ELF-1 (cell line): ENCODE data around the gene MATR3.

Experiments used
- DNase-seq: peaks from one replicate; pipeline ENCODE4 v3.0.0-alpha.2; 2016; ENCODE audit warnings: low read depth, low spot score

MATR3 gene

DNA sequence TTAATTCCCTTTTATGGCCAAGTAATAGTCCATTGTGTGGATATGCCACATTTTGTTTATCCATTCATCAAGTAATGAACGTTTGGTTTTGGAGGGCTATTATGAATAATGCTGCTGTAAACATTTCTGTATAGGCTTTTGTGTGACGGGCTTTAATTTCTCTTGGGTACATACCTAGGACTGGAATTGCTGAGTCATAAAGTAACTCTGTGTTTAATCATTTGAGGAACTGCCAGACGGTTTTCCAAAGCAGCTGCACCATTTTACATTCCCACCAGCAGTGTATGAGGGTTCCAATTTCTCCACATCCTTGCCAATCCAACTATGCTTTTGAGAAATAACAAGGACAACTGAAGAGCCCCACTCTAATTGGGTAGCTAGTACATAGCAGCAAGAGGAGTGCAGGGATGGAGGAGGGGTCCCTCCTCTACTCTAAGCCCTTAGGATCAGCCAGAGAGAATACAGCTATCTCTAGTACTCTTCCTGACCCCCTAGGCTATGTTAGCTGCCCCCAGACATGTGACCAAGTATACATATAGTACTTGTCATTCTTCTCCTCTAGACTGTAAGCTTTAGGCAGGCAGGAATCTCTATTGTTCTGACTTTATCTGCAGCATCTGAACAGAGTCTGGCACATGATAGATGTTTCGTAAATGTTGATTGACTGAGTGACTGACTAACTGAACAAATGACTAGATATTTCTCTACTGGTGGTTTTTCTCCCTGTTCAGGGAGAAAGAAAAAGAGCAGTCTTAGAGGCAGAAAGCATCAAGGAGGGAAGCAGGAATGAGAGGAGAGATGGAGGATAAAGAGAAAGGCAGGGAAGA, 22.1 kb upstream of the MATR3 start:
- DNase-seq, result no peak

DNA sequence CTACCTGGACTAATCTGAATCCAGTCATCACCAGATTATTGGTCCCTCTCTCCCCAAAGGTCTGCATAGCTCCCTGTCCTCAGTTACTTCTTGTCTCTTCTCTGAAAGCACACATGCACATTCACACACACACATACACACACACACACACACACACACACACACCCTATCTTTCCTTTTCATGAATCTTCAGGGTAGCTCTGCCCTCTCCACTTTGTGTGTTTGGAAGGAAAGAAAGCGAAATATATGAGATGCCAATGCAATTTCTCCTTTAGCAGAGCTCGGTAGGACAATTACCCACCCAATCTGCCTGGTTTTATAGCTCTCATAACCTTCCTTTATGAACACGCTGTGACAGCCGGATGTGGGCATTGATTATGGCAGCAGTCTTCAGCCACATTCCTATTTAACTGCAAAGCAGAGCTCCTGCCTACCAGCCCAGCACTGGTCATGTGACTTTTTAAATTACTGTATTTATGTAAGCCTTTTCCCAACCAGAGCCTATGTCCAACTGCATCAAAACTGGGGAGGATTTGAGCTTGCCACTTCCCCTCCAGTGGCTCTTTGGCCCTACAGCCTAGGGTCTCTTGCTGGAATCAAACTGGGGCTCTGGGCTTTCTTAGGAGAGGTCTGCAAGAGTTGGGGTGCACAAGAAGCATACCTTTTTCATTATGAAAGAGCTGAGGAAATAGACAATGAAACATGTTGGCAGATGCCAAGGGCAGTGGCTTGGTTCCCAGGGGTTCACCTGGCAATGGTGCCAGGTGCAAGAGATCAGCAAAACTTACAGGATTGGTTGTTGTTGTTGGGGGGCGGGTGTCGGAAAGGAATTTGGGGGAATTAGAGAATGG, 20.8 kb upstream of the MATR3 start:
- DNase-seq, result no peak

DNA sequence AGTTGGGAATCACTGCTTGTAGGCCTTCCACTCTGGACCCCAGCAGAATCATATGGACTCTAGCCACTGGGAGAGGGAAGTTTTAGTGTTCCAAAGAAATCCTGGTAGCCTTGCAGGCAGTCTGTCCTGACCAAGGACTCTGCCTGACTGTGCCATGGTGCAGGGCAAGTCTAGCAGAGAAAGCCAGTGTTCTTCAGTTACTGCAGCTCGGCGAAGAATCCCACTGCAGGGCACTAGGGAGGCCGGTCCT, 20.3 kb upstream of the MATR3 start:
- no peak for DNase-seq

DNA sequence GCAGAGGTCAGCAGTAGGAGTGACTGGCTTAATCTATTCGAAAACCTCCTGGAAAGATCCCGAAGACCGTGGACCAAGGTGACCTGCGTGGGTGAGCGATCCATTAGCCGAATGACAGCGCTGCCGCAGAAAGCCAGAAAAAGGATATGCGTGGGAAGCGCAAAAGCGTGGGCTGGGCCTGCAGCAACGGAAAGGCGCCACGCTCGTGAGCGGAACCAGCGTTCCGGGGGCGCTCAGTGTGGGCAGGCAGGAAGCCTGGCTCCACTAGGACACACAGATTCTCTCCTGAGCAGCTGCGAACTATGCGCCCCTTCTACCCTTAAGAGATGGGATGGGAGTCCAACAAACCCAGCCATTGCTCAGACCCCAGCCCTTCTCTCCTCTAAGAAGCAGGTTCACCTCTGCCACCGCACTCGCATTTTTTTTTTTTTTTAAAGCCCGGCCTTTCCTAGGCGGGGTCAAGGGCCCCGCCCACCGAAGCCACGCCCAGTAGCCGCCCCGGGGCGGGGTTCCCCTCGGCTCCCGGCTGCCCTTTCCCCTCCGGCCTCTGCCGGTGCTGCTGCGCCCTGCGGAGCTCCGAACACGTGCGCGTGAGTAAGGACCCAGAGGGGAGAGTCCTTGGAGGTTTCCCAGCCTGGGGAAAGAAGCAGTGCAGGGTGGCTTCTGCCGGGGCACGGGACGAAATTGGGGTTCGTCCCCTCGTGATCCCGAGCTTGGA, 19.8 kb upstream of the MATR3 start:
- peak; percentile 98 for DNase-seq

DNA sequence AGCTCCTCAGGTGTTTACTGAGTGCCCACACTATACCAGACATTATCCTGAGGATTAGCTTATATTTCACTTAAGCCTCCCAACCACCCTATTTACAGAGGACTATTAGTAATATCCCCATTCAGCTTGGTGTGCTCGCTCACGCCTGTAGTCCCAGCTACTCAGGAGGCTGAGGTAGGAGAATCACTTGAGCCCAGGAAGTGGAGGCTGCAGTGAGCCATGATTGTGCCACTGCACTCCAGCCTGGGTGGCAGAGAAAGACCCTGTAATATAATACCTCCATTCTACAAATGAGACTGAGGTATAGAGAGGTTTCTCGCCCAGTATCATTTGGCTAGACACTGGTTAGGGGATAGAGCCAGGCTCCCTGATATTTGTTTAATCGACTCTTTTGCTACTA, 18.0 kb upstream of the MATR3 start:
- no peak for DNase-seq

DNA sequence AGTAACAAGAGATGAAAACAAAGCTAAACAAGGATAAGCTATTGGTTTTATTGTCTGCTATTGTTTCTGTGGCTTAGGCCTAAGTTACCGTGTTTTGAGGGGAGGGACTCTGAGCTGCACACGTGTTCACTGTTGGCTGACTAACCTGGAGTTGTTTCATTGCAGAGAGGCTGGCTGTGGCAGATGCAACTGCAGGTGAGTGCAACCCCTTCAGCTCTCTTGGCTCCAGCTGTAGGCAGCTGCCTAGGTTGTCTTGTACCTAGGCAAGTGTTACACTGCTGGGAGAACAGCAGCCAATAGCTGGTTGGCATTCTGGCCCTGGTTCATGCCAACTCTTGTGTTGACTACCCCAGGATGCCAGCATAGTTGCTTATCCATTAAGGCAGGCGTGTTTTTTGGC, 17.6 kb upstream of the MATR3 start:
- DNase-seq, result no peak

DNA sequence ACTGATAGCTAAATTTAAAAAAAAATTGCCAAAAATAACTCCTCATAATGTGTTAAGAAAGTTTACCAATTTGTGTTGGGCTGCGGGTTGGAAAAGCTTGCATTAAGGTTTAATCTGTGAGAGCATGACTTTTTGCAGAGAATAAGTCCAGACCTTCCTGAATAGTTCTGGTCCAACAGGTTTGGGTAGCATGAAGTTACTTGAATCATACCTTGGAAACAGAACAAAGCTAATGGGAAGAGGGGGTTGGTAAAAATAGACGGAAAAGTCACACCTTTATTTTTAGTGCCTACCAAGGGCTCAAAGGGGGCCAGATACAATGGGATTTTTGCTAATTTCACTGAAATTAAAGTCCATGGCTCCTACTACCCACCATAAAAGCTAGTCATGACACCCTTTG, 17.1 kb upstream of the MATR3 start:
- no peak for DNase-seq

DNA sequence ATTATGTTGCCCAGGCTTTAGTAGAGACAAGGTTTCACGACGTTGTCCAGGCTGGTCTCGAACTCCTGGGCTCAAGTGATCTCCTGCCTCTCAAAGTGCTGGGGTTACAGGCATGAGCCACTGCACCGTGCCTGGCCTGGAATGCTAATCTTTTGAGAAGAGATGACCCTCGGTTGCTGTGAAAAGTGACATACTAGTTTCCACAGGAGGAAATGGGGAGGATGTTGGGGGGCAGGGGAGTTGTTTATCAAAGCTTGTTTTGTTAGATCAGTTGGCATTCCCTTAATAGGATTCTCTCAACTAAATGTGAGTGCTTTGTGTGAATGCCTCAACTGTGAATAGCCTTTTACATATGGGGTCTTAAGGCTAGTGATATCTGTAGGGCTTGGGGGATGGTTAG, 16.4 kb upstream of the MATR3 start:
- DNase-seq, result peak; percentile 10

DNA sequence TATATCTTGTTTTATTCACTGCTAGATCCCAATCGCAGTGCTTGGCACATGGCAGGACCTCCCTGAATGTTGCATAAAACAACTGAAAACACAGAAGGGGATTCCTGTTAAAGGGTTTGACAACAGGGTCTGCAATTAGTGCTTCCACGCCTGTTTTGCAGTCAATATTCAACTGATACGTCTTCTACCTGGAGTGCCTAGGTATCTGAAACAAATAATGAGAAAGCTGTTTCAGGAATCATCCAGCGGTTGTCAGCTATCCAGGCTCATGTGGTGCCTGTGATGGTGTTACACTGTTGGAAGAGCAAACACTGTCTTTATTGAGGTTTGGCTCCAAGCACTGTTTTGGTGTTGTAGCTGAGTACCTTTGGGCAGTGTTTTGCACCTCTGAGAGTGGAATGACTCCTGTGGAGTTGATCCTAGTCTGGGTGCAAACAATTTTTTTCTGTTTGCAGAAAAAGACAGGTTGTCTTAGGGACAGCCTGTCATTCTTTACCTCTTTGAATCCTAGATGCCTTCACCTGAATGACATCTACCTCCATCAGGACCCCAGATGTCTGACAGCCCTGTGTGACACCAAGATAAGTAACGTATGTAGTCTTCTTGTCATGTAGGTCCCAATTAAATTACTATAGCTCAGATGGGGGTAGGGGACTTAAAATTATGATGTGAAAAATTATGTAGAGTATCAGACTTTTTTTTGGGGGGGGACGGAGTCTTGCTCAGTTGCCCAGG, 14.8 kb upstream of the MATR3 start:
- DNase-seq, result no peak

DNA sequence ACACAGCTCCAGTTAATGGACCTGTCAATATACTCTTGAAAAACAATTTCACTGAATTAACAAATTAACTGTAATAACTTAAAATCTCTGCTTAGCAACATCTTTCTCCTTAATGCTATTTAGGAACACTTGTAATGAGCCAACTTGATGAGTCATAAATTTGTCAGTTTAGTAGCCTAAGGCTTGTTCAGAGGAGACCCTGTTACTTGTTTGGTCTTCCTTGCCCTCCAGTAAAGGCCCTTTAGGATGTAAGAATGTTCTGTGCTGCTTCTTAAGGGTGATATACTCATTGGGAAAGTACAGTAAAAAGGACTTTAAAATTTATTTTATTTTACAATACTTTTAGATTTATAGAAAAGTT, 11.4 kb upstream of the MATR3 start:
- no peak for DNase-seq

DNA sequence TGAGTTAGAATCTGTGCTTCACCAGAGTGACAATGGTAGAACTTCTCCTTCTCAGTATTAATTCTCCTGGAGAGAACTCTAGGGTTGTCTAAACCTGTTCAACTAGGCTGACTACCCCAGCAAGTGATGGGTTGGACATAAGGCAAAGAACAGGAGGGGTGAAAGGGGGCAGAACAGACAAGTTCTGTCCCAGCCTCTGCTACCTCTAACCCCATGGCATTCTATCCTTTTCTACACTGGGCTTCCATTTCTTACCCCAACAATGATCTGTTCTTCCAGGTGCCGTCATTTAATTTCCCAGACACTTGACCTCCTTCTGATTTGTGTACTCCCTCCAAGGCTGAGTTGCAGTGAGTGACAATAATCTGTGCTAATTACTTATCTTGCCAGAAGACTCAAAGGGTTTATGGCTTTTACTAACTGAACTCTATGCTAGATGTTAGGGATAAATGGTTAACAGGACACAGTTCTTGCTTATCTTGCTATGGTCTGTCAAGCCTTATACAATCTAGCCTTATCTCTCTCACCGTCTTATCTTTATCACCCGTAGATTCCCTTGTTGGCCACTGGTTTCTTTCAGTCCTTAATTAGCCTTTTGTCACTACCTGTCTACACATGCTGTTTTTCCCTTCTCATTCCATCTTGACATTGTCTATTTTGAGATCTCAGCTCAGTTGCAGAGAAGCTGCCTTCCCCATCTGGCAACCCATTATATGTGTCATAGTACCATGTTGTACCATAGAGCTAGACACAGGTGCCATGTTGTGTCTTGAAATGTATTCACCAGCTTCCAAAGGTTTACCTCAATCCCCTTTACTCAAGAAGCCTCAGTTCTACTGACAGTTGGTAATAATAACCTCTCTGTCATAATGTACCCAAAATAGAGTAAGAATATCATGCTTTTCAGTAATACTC, 10.0 kb upstream of the MATR3 start:
- DNase-seq, result peak; percentile 14

DNA sequence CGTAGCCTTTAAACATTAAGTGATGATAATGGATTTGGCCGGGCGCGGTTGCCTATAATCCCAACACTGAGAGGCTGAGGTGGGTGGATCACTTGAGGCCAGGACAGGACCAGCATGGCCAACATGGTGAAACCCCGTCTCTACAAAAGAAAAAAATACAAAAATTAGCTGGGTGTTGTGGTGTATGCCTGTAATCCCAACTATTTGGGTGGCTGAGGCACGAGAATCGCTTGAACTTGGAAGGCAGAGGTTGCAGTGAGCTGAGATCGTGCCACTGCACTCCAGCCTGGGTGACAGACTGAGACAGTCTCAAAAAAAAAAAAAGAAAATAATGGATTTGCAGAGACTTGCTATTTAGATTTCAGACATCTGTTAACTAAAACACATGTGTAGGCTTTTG, 9.2 kb upstream of the MATR3 start:
- no peak for DNase-seq

DNA sequence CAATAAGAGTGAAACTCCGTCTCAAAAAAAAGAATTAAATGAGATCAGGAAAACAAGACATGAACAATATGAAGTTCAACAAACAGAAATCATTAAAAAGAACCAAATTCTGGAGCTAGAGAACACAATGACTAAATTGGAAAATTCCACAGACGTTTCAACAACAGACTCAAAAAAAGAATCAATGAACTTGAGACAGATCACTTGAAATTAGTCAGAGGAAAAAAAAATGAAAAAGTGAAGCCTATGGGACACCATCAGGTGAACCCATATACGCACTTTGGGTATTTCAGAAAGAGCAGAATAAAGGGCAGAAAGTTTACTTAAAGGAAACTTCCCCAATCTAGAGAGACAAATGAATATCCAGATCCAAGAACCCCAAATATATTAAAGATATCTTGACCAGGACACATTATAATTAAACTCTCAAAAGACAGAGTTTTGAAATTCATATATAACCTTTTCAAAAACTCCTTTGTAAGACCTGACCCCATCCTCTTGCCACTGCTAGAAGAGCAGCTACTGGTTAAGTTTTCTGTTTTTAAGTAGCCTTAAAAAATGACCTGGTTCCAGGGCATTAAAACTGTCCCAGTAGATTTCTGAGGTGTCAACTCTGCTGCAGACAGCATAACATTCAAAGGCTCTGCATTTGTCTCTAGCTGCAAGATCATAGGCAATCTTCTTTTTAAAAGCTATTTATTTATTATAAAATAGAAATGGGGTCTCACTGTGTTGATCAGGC, 7.7 kb upstream of the MATR3 start:
- DNase-seq, result no peak

DNA sequence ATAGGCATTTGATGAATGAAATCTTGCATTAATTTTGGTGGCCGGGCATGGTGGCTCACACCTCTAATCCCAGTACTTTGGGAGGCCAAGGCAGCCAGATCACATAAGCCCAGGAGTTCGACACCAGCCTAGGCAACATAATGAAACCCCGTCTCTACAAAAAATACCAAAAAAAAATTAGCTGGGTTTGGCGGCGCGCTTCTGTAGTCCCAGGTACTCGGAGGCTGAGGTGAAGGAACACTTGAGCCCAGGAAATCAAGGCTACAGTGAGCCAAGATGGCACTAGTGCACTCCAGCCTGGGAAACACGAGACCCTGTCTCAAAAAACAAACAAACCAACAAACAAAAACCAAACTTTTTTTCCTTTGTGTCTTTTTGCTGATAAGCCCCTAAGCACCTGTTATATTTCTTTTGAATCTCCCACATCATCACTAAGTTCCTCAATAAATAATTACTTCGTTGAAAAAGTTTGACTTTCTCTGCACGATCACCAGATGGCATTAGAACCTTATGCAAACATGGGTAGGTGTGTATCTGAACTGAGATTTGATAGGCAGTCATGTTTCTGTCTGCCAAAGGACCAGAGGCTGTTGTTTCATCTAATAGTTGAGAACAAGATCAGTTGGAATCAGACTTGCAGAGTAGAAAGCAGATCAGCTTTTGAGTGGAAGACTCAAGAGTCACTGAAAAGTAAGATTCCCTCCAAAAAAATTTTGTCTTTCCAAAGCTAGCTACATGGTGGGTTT, 5.5 kb upstream of the MATR3 start:
- no peak for DNase-seq

DNA sequence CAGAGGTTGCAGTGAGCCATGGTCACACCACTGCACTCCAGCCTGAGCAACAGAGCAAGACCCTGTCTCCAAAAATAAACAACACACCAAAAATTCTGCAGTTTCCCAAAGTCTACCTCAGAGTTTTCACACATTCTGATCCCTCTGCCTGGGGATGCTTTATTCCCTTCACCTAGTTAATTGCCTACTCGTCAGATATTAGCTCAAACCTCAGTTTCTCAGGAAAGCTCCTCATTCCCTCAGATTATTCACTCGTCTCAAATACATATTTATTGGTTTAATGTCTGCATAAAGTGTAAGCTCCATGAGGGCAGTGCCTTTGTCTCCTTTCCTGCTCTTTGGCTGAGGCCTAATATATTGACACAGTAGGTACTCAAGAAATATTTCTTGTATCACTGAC, 2.5 kb upstream of the MATR3 start:
- DNase-seq, result no peak

DNA sequence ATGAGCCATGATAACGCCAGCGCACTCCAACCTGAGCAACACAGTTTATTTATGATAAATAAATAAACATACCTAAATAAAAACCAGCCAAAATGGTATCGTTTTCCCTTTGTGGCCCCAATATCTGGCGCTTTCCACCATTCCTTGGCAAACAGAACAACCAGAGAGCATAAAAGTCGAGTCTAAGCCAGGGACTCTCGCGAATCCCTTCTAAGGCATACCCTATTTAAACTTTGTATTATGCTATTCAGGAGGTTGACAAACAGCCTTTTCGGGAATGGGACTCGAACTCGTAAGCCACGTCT, 386 bp upstream of the MATR3 start:
- no peak for DNase-seq

DNA sequence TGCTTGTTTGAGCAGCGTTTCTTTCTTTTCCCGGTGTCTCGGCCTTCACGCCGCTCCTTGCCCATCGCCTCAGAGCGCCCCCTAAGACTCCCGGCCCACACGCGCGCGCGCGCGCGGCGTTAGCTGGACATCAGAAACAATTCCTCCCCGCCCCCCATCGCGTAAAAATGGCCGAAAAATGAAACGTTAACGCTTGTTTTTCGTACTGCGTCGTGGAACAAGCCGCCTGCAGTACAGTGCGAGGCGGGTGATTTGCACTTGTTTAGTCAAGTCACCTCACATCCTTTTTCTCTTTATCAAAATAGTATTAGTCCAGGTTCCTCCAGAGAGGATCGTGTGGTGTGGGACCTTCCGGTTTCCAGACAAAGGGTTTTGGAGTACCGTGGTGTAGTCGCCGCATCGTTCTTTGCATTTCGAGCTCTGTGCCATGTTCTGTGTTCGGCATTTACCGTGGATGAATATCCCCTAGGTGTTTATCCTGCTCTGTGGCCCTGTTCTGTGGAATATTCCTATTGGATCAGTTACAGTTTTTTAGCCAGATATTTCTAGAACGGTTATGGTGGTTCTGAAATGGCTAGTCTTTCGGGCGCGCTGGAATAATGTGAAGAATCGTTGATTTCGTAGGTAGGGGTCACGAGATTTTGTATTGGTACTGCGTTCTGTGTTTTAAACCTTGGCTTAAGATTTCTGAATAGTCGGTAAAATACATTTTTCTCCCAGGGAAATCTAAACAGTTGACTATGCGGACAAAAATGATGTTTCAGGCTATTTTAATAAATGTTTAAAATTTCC, 1.0 kb downstream of the MATR3 start:
- DNase-seq, result peak; percentile 86

DNA sequence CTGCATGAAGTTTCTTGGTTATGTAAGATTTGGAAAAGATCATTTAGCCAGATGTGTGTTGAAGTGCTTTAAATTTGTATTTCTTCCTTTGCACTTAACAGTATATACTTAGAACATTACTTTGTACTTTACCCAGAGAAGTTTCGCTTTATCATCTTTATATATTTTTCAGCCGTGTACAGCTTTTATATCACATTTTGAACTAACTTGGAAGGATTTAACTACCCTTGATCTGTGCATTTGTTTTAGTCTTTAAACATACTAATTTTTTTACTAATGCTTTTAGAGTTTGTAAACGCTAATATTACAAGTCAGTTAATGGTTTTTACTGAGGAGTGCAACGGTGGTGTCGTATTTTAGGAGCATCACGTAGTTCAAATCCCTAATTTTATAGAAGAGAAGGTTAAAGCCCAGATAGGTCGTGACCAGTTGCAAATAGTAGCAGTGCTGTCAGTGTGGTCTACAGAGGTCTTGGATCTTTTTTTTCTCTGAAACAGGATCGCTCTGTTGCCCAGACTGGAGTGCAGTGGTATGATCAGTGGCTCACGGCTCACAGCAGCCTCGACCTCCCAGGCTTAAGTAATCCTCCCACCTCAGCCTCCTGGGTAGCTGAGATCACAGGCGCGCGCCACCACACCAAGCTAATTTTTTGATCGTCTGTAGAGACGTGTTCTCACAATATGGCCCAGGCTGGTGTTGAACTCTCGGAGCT, 2.0 kb downstream of the MATR3 start:
- peak; percentile 81 for DNase-seq
